Measurements from ENCODE around the gene TTLL6. TPM values are rescaled to one million over a fixed set of nuclear protein-coding genes. Genes with fewer than 3 reads are reported as not detected.

Gene TTLL6
- total and polyA plus RNA-seq, 2 donors from 2014 or later: 2.3 to 4.2 TPM

GRCh38 chr17:48747445-48748363 is 69.3 kb downstream of the TTLL6 start:
- Histone ChIP-seq H3K9me3 (ENCODE audit: control insufficient read depth in 2 of 3, insufficient read depth in 1 of 3, low read length in 3 of 3) (no peaks in the 10 kb centered on the region), H3K4me1 (ENCODE audit: control insufficient read depth in 2 of 3, insufficient read depth in 2 of 3, low read depth in 1 of 3, low read length in 3 of 3) (no peaks in the 10 kb centered on the region), H3K36me3 (ENCODE audit: control insufficient read depth in 2 of 3, insufficient read depth in 3 of 3, low read length in 3 of 3) (no peaks in the 10 kb centered on the region), H3K4me3 (ENCODE audit: low read length in 3 of 3) (no peak overlapping the region), H3K27me3 (ENCODE audit: control insufficient read depth, insufficient read depth, low read length) (peaks cover 84% of the 10 kb centered on the region), H3K27ac (ENCODE audit: low read depth in 2 of 2, low read length in 2 of 2) (no peak overlapping the region), H3K9ac (ENCODE audit: low read length in 3 of 3) (no peak overlapping the region)
- DNase-seq (peak in 4 of 5 donors; percentile 26 to 64 (median 44)), FAIRE-seq (no peak)
- intact Hi-C loops (cut with DNase I): no loop called here
- TF ChIP-seq, protein P1, sequence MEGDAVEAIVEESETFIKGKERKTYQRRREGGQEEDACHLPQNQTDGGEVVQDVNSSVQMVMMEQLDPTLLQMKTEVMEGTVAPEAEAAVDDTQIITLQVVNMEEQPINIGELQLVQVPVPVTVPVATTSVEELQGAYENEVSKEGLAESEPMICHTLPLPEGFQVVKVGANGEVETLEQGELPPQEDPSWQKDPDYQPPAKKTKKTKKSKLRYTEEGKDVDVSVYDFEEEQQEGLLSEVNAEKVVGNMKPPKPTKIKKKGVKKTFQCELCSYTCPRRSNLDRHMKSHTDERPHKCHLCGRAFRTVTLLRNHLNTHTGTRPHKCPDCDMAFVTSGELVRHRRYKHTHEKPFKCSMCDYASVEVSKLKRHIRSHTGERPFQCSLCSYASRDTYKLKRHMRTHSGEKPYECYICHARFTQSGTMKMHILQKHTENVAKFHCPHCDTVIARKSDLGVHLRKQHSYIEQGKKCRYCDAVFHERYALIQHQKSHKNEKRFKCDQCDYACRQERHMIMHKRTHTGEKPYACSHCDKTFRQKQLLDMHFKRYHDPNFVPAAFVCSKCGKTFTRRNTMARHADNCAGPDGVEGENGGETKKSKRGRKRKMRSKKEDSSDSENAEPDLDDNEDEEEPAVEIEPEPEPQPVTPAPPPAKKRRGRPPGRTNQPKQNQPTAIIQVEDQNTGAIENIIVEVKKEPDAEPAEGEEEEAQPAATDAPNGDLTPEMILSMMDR (IDR thresholded peaks at IDR 0.05; ENCODE audit: borderline replicate concordance, extremely low read depth, insufficient read depth): no peak

DNA sequence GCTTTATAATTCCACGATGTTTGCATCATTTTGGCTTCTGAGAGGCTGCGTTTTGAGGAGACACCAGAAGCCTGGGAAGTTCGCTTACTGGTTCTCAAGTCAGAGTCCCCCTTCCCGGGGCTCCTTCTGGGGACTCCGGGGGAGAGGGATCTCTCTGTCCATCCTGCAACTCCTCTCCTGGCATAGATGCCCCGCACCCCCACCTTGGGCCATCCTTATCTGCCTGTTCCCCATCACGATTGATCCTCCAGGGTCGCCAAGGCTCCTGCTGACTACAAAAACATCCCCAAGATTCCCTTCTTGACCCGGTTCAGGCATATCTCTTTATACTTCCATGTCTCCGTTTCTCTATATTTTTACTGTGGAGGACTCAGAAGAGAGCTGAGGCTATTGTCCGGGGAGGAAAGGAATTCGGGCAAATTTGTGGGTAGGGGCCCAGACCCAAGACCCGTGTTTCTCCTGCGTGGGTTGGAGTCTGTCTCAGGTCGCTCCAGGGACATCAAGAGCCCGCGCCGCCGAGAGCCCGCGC is 70.0 kb downstream of the TTLL6 start:
- Histone ChIP-seq H3K36me3 (ENCODE audit: control insufficient read depth in 2 of 3, insufficient read depth in 3 of 3, low read length in 3 of 3) (no peaks in the 10 kb centered on the region), H3K9me3 (ENCODE audit: control insufficient read depth in 2 of 3, insufficient read depth in 1 of 3, low read length in 3 of 3) (no peaks in the 10 kb centered on the region), H3K4me1 (ENCODE audit: control insufficient read depth in 2 of 3, insufficient read depth in 2 of 3, low read depth in 1 of 3, low read length in 3 of 3) (no peaks in the 10 kb centered on the region), H3K27me3 (ENCODE audit: control insufficient read depth, insufficient read depth, low read length) (peaks cover 86% of the 10 kb centered on the region), H3K9ac (ENCODE audit: low read length in 3 of 3) (no peak overlapping the region), H3K4me3 (ENCODE audit: low read length in 3 of 3) (no peak overlapping the region), H3K27ac (ENCODE audit: low read depth in 2 of 2, low read length in 2 of 2) (no peak overlapping the region)
- no peak for FAIRE-seq
- intact Hi-C loops (cut with DNase I): no loop called here
- no peak for DNase-seq
- TF ChIP-seq, protein P1 (IDR thresholded peaks at IDR 0.05; ENCODE audit: borderline replicate concordance, extremely low read depth, insufficient read depth): no peak

GRCh38 chr17:48745381-48746275 is 71.4 kb downstream of the TTLL6 start:
- Histone ChIP-seq H3K9me3 (ENCODE audit: control insufficient read depth in 2 of 3, insufficient read depth in 1 of 3, low read length in 3 of 3) (no peaks in the 10 kb centered on the region), H3K27me3 (ENCODE audit: control insufficient read depth, insufficient read depth, low read length) (peaks cover 82% of the 10 kb centered on the region), H3K36me3 (ENCODE audit: control insufficient read depth in 2 of 3, insufficient read depth in 3 of 3, low read length in 3 of 3) (no peaks in the 10 kb centered on the region), H3K27ac (ENCODE audit: low read depth in 2 of 2, low read length in 2 of 2) (no peak overlapping the region), H3K9ac (ENCODE audit: low read length in 3 of 3) (no peak overlapping the region), H3K4me1 (ENCODE audit: control insufficient read depth in 2 of 3, insufficient read depth in 2 of 3, low read depth in 1 of 3, low read length in 3 of 3) (no peaks in the 10 kb centered on the region), H3K4me3 (ENCODE audit: low read length in 3 of 3) (no peak overlapping the region)
- TF ChIP-seq, protein P1 (IDR thresholded peaks at IDR 0.05; ENCODE audit: borderline replicate concordance, extremely low read depth, insufficient read depth): no peak
- FAIRE-seq: no peak
- no peak for DNase-seq
- intact Hi-C loops (cut with DNase I): no loop called here
